ENCODE data around the gene ADAM11. TPM values are rescaled to one million over a fixed set of nuclear protein-coding genes. Genes with fewer than 3 reads are reported as not detected.

The ADAM11 gene
- total RNA-seq, 2 donors from 2014 or later: 1.9 to 3.5 TPM

- Mint-ChIP-seq H3K27ac (peak overlapping the region; percentile 30), H3K4me1 (peaks cover 13% of the 10 kb centered on the region), H3K9me3 (no peaks in the 10 kb centered on the region), H3K36me3 (ENCODE audit: low read depth) (no peaks in the 10 kb centered on the region), H3K27me3 (ENCODE audit: insufficient read depth) (peaks cover 35% of the 10 kb centered on the region), H3K4me3 (no peak overlapping the region)
- no peak overlapping the region for H3K4me3 ChIP-seq (ENCODE audit: low read length)
- H3K27me3 ChIP-seq (ENCODE audit: control insufficient read depth, insufficient read depth, low read length, poor library complexity, severe bottlenecking): peaks cover 6% of the 10 kb centered on the region
- 80 to 83% methylated on average over 7 to 11 of the region's 11 CpGs for WGBS, 2 experiments (ENCODE audit: insufficient coverage in 1 of 2, insufficient read length in 1 of 2)
- no peaks in the 10 kb centered on the region for H3K36me3 ChIP-seq (ENCODE audit: control insufficient read depth, insufficient read depth, low read length)
- DNase-seq: no peak
- no peaks in the 10 kb centered on the region for H3K9me3 ChIP-seq (ENCODE audit: control insufficient read depth, low read length)
- TF ChIP-seq CTCF (conservative IDR thresholded peaks at IDR 0.05): no peak
- peaks cover 18% of the 10 kb centered on the region for H3K4me1 ChIP-seq (ENCODE audit: control insufficient read depth, insufficient read depth, low read length)
- no peak overlapping the region for H3K27ac ChIP-seq (ENCODE audit: low read depth, low read length)
- no peak overlapping the region for H3K9ac ChIP-seq (ENCODE audit: extremely low read depth, low read length, poor library complexity, severe bottlenecking)
Measured at GRCh38 chr17:44765965-44766364, 7.2 kb downstream of the ADAM11 start.

- H3K4me3 ChIP-seq (ENCODE audit: low read length): no peak overlapping the region
- no peaks in the 10 kb centered on the region for H3K36me3 Mint-ChIP-seq (ENCODE audit: low read depth)
- no peaks in the 10 kb centered on the region for H3K36me3 ChIP-seq (ENCODE audit: control insufficient read depth, insufficient read depth, low read length)
- no peak for TF ChIP-seq CTCF (conservative IDR thresholded peaks at IDR 0.05)
- H3K9ac ChIP-seq (ENCODE audit: extremely low read depth, low read length, poor library complexity, severe bottlenecking): no peak overlapping the region
- H3K4me1 ChIP-seq (ENCODE audit: control insufficient read depth, insufficient read depth, low read length): peaks cover 18% of the 10 kb centered on the region
- peaks cover 1% of the 10 kb centered on the region for H3K27me3 ChIP-seq (ENCODE audit: control insufficient read depth, insufficient read depth, low read length, poor library complexity, severe bottlenecking)
- H3K9me3 ChIP-seq (ENCODE audit: control insufficient read depth, low read length): no peaks in the 10 kb centered on the region
- 73 to 85% methylated on average over 4 to 8 of the region's 8 CpGs for WGBS, 2 experiments (ENCODE audit: insufficient coverage in 1 of 2, insufficient read length in 1 of 2)
- no peaks in the 10 kb centered on the region for H3K9me3 Mint-ChIP-seq
- H3K27ac Mint-ChIP-seq: peak overlapping the region; percentile 58
- no peak overlapping the region for H3K27ac ChIP-seq (ENCODE audit: low read depth, low read length)
- peak; percentile 75 for DNase-seq
- H3K4me3 Mint-ChIP-seq: no peak overlapping the region
- H3K27me3 Mint-ChIP-seq (ENCODE audit: insufficient read depth): peaks cover 29% of the 10 kb centered on the region
- peaks cover 13% of the 10 kb centered on the region for H3K4me1 Mint-ChIP-seq
Measured at GRCh38 chr17:44766409-44767038, 7.7 kb downstream of the ADAM11 start.

- Mint-ChIP-seq H3K27me3 (ENCODE audit: insufficient read depth) (peaks cover 24% of the 10 kb centered on the region), H3K4me3 (no peak overlapping the region), H3K4me1 (peaks cover 13% of the 10 kb centered on the region), H3K9me3 (no peaks in the 10 kb centered on the region), H3K36me3 (ENCODE audit: low read depth) (no peaks in the 10 kb centered on the region), H3K27ac (no peak overlapping the region)
- Histone ChIP-seq H3K9ac (ENCODE audit: extremely low read depth, low read length, poor library complexity, severe bottlenecking) (no peak overlapping the region), H3K9me3 (ENCODE audit: control insufficient read depth, low read length) (no peaks in the 10 kb centered on the region), H3K27me3 (ENCODE audit: control insufficient read depth, insufficient read depth, low read length, poor library complexity, severe bottlenecking) (no peaks in the 10 kb centered on the region), H3K27ac (ENCODE audit: low read depth, low read length) (no peak overlapping the region), H3K4me1 (ENCODE audit: control insufficient read depth, insufficient read depth, low read length) (peaks cover 18% of the 10 kb centered on the region), H3K4me3 (ENCODE audit: low read length) (no peak overlapping the region), H3K36me3 (ENCODE audit: control insufficient read depth, insufficient read depth, low read length) (no peaks in the 10 kb centered on the region)
- TF ChIP-seq CTCF (conservative IDR thresholded peaks at IDR 0.05): no peak
- peak; percentile 80 for DNase-seq
- WGBS, 2 experiments (ENCODE audit: insufficient coverage in 1 of 2, insufficient read length in 1 of 2): 56 to 77% methylated on average over 2 to 4 of the region's 4 CpGs
Measured at GRCh38 chr17:44767493-44767892, 8.7 kb downstream of the ADAM11 start.
